GM10266 (cell line): ENCODE data around the gene SLC16A3.

Source experiments
- DNase-seq: peaks from one replicate; pipeline ENCODE4 v3.0.0; 2012; ENCODE audit errors: extremely low spot score
- TF ChIP-seq, protein P1 (sequence below): IDR thresholded peaks from 2 replicates; pipeline ENCODE4 v1.5.1; 2012; ENCODE audit warnings: mild to moderate bottlenecking, low read depth; ENCODE audit not compliant: control insufficient read depth, insufficient read depth; ENCODE audit errors: missing control alignments

SLC16A3 gene

DNA sequence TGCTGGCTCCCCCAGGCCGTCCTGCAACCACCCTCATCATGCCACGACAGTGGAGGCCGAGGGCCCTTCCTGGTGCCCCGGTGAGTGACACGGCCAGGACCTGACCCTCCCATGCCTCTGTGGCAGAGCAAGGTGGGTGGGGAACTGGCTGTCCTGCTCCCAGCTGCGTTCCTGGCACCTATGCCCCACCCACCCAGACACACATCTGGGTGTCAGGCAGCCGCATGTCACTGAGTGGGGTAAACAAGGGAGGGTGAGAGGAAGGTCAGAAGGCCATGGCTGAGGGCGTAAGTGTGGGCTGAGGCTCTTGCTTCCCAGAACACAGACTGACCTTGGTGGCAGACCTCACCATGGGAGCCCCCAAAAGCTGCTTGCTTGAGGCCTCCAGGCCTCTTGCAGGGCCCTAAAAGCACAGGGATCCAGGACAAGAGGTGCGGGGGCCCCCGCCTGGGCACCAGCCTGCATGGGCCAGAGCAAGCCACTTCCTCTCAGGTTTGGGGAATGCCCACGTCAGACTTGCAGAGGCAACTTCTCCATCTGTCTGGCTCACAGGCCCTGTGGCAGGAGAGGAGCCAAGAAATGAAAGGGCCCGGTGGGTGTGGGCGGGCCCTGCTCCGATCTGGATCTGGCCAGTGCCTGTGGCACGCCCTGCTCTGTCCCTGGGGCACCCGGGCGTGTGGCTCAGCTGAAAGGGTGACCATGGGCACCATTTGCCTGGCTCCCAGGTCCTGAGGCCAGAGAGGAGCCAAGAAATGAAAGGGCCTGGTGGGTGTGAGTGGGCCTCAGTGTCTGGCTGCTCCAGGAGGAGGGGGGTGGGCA, 12.3 kb upstream of the SLC16A3 start:
- TF ChIP-seq, protein P1, sequence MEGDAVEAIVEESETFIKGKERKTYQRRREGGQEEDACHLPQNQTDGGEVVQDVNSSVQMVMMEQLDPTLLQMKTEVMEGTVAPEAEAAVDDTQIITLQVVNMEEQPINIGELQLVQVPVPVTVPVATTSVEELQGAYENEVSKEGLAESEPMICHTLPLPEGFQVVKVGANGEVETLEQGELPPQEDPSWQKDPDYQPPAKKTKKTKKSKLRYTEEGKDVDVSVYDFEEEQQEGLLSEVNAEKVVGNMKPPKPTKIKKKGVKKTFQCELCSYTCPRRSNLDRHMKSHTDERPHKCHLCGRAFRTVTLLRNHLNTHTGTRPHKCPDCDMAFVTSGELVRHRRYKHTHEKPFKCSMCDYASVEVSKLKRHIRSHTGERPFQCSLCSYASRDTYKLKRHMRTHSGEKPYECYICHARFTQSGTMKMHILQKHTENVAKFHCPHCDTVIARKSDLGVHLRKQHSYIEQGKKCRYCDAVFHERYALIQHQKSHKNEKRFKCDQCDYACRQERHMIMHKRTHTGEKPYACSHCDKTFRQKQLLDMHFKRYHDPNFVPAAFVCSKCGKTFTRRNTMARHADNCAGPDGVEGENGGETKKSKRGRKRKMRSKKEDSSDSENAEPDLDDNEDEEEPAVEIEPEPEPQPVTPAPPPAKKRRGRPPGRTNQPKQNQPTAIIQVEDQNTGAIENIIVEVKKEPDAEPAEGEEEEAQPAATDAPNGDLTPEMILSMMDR, result peak; percentile 5
- peak; percentile 73 for DNase-seq

DNA sequence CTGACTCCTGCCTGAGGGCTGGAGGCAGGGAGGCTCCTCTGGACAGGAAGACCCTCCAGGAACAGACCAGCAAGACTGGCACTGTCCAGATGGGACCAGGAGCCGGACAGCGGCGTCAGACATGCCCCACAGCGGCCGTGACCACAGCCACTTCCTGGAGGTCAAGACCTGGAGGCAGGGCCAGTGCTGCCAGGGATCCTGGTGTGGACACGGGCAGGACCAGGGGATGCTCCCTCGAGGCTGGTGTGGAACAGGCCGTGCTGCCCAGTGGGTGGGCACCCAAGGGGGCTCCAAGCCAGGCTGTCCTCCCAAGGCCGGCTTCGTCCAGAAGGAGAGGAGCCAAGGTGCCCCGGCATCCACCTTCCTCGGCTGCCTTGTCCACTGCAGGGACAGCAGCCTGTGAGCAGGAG, 11.7 kb upstream of the SLC16A3 start:
- DNase-seq, result no peak

DNA sequence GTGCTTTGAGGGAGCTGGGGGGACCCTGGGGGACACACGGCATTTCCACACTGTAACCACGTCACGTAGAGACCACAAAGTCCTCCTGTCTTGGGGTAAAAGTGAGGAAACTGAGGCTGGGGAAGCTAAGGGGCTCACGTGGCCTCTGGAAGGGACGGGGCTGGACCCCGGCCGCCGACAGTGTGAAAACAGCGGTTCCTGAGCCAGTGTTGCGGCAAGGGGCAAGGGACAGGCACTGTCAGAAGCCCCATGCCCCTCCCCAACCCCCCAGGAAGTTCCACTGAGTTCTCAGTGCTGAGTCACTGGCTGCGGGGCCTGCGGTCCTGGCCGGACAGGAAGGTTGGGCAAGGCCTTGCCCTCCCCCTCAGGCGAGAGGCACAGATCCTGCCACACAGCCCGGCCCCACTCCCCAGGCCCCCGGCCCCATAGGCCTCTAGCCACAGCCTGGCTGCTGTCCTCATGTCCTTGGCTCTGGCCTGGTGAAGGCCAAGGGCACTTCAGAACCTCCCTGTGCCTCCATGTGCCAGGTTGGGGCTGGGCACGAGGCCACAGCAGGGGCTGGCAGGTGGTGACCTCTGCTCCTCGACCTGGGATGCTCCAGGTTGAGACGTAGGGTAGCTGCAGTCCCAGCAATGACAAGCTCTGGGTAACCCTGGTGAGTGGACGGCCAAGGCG, 11.2 kb upstream of the SLC16A3 start:
- TF ChIP-seq, protein P1, result no peak

More for the DNA sequence above, 11.7 kb upstream of the SLC16A3 start:
- TF ChIP-seq, protein P1, result no peak

DNA sequence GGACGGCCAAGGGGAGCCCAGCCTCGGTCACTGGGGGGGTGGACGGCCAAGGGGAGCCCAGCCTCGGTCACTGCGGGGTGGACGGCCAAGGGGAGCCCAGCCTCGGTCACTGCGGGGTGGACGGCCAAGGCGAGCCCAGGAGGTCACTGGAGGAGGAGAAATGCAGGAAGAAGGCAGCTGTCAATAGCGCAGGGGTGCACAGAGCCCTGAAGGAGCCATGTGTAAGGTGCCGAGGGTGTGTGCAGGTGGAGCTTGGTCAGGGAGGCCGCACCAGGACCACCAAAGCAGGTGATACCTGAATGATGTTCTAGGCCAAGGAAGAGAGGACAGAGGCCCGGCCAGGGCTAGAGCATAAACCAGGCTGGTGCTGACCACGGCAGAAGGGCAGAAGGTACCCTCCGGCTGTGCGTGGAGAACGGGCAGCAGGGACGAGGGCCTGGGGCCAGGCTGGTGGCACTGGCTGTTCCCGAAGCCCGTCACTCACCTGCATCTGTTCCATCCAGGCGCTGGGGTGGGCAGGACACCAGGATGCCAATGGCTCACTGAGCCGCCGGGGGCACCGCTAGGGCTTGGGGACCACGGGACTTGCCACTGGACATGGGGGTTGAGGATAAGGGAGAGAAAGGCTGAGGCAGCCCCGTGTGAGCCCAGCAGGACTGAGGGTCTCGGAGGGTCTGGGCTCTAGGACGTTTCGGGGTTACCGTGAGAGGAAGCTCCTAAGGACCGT, 10.3 kb upstream of the SLC16A3 start:
- DNase-seq, result no peak
- TF ChIP-seq, protein P1, result no peak

More for the DNA sequence above, 11.2 kb upstream of the SLC16A3 start:
- DNase-seq, result no peak

DNA sequence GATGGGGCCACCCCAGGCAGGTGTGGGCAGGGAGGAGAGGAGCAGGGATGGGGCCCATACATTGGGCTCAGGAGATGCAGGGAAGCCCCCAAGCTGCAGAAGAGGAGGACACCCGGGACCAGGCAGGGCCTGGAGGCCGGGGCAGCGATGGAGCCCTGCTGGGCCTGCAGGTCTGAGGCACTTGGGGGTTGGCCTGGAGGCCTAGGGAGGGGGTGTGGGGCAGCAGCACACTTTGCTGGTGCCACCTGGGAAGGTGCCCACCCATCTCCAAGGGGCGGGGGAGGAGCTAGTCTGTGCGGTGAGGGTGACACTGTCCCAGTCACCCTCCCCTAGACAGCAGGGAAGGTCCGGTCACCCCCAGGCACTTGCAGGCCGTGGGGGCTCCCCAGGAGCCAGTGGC, 9.8 kb upstream of the SLC16A3 start:
- TF ChIP-seq, protein P1, result no peak

DNA sequence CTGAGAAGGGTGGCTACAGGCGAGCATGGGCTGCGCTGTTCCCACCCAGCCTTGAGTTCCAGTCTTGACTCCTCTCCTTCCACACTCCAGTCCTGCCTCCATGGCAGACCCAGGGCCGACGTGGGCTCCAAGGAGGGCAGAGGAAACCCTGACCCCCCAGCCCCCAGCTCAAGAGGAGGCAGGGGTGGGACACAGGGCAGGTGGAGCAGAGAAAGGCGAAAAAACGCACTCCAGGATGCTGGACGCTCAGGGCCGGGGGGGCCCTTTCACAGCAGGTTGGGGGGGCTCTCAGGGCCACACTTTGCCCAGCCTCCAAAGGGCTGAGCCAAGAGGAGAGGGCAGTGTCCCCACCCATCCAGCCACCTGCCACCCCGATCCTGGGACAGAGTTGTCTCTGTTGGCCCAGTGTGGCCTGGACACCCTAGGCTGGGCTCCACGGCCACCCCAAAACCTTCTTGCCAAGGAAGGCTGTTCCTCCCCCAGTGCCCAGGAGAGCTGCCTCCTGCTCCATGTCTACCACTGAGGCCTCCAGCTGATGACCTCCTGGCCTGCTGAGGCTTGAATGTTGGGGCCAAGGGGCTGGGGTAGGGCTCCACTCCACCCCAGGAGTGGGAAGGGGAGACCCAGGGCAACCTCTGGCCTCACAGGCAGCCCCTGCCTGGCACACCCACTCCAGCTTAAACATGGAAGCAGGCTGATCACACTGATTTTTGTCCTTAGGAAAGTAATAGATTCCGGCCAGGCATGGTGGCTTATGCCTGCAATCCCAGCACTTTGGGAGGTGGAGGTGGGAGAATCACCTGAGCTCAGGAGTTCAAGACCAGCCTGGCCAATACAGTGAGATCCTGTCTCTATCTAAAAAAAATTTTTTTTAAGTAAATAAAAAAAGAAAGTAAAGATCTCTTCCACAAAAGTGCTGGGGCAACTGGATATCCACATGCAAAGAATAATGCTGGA, 8.8 kb upstream of the SLC16A3 start:
- TF ChIP-seq, protein P1, result no peak
- DNase-seq, result no peak

More for the DNA sequence above, 9.8 kb upstream of the SLC16A3 start:
- no peak for DNase-seq
